ENCODE results near the gene MYO7B.

Gene MYO7B

GRCh38 chr2:127660291-127660578 is 124.8 kb downstream of the MYO7B start:
- Histone ChIP-seq H3K23ac (ENCODE audit: low read length) (no peak overlapping the region), H3K18ac (ENCODE audit: low read length) (no peak overlapping the region), H3K79me2 (ENCODE audit: control insufficient read depth, insufficient read depth, low read length) (no peaks in the 10 kb centered on the region), H3K9ac (ENCODE audit: low read length) (no peak overlapping the region), H2AK5ac (ENCODE audit: low read length) (no peak overlapping the region), H3K27ac (ENCODE audit: low read depth, low read length) (no peak overlapping the region), H4K5ac (ENCODE audit: low read length) (no peak overlapping the region), H3K56ac (ENCODE audit: low read length) (no peak overlapping the region), H3K4ac (ENCODE audit: low read depth, low read length) (no peak overlapping the region), H4K8ac (ENCODE audit: low read depth, low read length) (no peak overlapping the region), H3K4me2 (ENCODE audit: low read length) (no peak overlapping the region), H3K27me3 (ENCODE audit: insufficient read depth, low read length, poor library complexity) (peaks cover 6% of the 10 kb centered on the region), H2BK5ac (ENCODE audit: low read length) (no peak overlapping the region), H2BK15ac (replicated peaks; ENCODE audit: low read depth) (no peak overlapping the region), H3K4me3 (ENCODE audit: low read length) (no peak overlapping the region), H3K79me1 (ENCODE audit: low read length) (no peaks in the 10 kb centered on the region), H3K36me3 (ENCODE audit: control insufficient read depth, insufficient read depth, low read length) (no peaks in the 10 kb centered on the region), H2BK120ac (ENCODE audit: low read depth, low read length) (no peak overlapping the region), H3K4me1 (ENCODE audit: control insufficient read depth, low read depth, low read length) (peaks cover 2% of the 10 kb centered on the region)
- no CpG with 5 or more reads among the region's 10 CpGs for WGBS (ENCODE audit: extremely low coverage, insufficient coverage, low lambda C conversion rate)
- no peak for DNase-seq

- Histone ChIP-seq H3K79me2 (ENCODE audit: control insufficient read depth, insufficient read depth, low read length) (no peaks in the 10 kb centered on the region), H3K56ac (ENCODE audit: low read length) (no peak overlapping the region), H3K36me3 (ENCODE audit: control insufficient read depth, insufficient read depth, low read length) (no peaks in the 10 kb centered on the region), H2BK5ac (ENCODE audit: low read length) (no peak overlapping the region), H2BK15ac (replicated peaks; ENCODE audit: low read depth) (no peak overlapping the region), H2BK120ac (ENCODE audit: low read depth, low read length) (no peak overlapping the region), H3K9ac (ENCODE audit: low read length) (no peak overlapping the region), H3K4me3 (ENCODE audit: low read length) (no peak overlapping the region), H3K23ac (ENCODE audit: low read length) (no peak overlapping the region), H3K27ac (ENCODE audit: low read depth, low read length) (no peak overlapping the region), H3K4ac (ENCODE audit: low read depth, low read length) (no peak overlapping the region), H4K8ac (ENCODE audit: low read depth, low read length) (no peak overlapping the region), H3K4me1 (ENCODE audit: control insufficient read depth, low read depth, low read length) (peaks cover 2% of the 10 kb centered on the region), H2AK5ac (ENCODE audit: low read length) (no peak overlapping the region), H3K27me3 (ENCODE audit: insufficient read depth, low read length, poor library complexity) (peaks cover 6% of the 10 kb centered on the region), H3K18ac (ENCODE audit: low read length) (no peak overlapping the region), H3K79me1 (ENCODE audit: low read length) (no peaks in the 10 kb centered on the region), H3K4me2 (ENCODE audit: low read length) (no peak overlapping the region), H4K5ac (ENCODE audit: low read length) (no peak overlapping the region)
- DNase-seq = no peak
- no CpG with 5 or more reads among the region's 14 CpGs for WGBS (ENCODE audit: extremely low coverage, insufficient coverage, low lambda C conversion rate)
These were observed 125.7 kb downstream of the MYO7B start for GRCh38 chr2:127661072-127661649.

GRCh38 chr2:127661949-127662510 is 126.5 kb downstream of the MYO7B start:
- Histone ChIP-seq H3K23ac (ENCODE audit: low read length) (no peak overlapping the region), H3K36me3 (ENCODE audit: control insufficient read depth, insufficient read depth, low read length) (no peaks in the 10 kb centered on the region), H3K4ac (ENCODE audit: low read depth, low read length) (no peak overlapping the region), H3K4me1 (ENCODE audit: control insufficient read depth, low read depth, low read length) (peaks cover 2% of the 10 kb centered on the region), H2BK15ac (replicated peaks; ENCODE audit: low read depth) (no peak overlapping the region), H2AK5ac (ENCODE audit: low read length) (no peak overlapping the region), H4K8ac (ENCODE audit: low read depth, low read length) (no peak overlapping the region), H3K4me3 (ENCODE audit: low read length) (no peak overlapping the region), H3K27ac (ENCODE audit: low read depth, low read length) (no peak overlapping the region), H4K5ac (ENCODE audit: low read length) (no peak overlapping the region), H3K79me1 (ENCODE audit: low read length) (no peaks in the 10 kb centered on the region), H3K56ac (ENCODE audit: low read length) (no peak overlapping the region), H3K79me2 (ENCODE audit: control insufficient read depth, insufficient read depth, low read length) (no peaks in the 10 kb centered on the region), H2BK120ac (ENCODE audit: low read depth, low read length) (no peak overlapping the region), H3K4me2 (ENCODE audit: low read length) (no peak overlapping the region), H3K18ac (ENCODE audit: low read length) (no peak overlapping the region), H2BK5ac (ENCODE audit: low read length) (no peak overlapping the region), H3K27me3 (ENCODE audit: insufficient read depth, low read length, poor library complexity) (peaks cover 6% of the 10 kb centered on the region), H3K9ac (ENCODE audit: low read length) (no peak overlapping the region)
- no CpG with 5 or more reads among the region's 9 CpGs for WGBS (ENCODE audit: extremely low coverage, insufficient coverage, low lambda C conversion rate)
- DNase-seq = no peak

- H2BK120ac ChIP-seq (ENCODE audit: low read depth, low read length) = no peak overlapping the region
- H3K4me2 ChIP-seq (ENCODE audit: low read length) = no peak overlapping the region
- no peak overlapping the region for H3K27ac ChIP-seq (ENCODE audit: low read depth, low read length)
- H4K8ac ChIP-seq (ENCODE audit: low read depth, low read length) = no peak overlapping the region
- no peak overlapping the region for H3K9ac ChIP-seq (ENCODE audit: low read length)
- peaks cover 6% of the 10 kb centered on the region for H3K27me3 ChIP-seq (ENCODE audit: insufficient read depth, low read length, poor library complexity)
- no peak overlapping the region for H3K4me3 ChIP-seq (ENCODE audit: low read length)
- WGBS (ENCODE audit: extremely low coverage, insufficient coverage, low lambda C conversion rate) = no CpG with 5 or more reads among the region's 9 CpGs
- H2BK15ac ChIP-seq (replicated peaks; ENCODE audit: low read depth) = no peak overlapping the region
- H3K36me3 ChIP-seq (ENCODE audit: control insufficient read depth, insufficient read depth, low read length) = no peaks in the 10 kb centered on the region
- H3K79me2 ChIP-seq (ENCODE audit: control insufficient read depth, insufficient read depth, low read length) = no peaks in the 10 kb centered on the region
- no peak overlapping the region for H2AK5ac ChIP-seq (ENCODE audit: low read length)
- H3K4me1 ChIP-seq (ENCODE audit: control insufficient read depth, low read depth, low read length) = peaks cover 2% of the 10 kb centered on the region
- H3K23ac ChIP-seq (ENCODE audit: low read length) = no peak overlapping the region
- H4K5ac ChIP-seq (ENCODE audit: low read length) = no peak overlapping the region
- no peak overlapping the region for H3K4ac ChIP-seq (ENCODE audit: low read depth, low read length)
- DNase-seq = no peak
- H3K79me1 ChIP-seq (ENCODE audit: low read length) = no peaks in the 10 kb centered on the region
- H2BK5ac ChIP-seq (ENCODE audit: low read length) = no peak overlapping the region
- H3K18ac ChIP-seq (ENCODE audit: low read length) = no peak overlapping the region
- no peak overlapping the region for H3K56ac ChIP-seq (ENCODE audit: low read length)
These were observed 127.6 kb downstream of the MYO7B start for GRCh38 chr2:127662937-127663565.

- H3K23ac ChIP-seq (ENCODE audit: low read length) = no peak overlapping the region
- H3K79me1 ChIP-seq (ENCODE audit: low read length) = no peaks in the 10 kb centered on the region
- WGBS (ENCODE audit: extremely low coverage, insufficient coverage, low lambda C conversion rate) = no CpG with 5 or more reads among the region's 6 CpGs
- no peak overlapping the region for H2BK120ac ChIP-seq (ENCODE audit: low read depth, low read length)
- no peaks in the 10 kb centered on the region for H3K79me2 ChIP-seq (ENCODE audit: control insufficient read depth, insufficient read depth, low read length)
- H3K27me3 ChIP-seq (ENCODE audit: insufficient read depth, low read length, poor library complexity) = peaks cover 6% of the 10 kb centered on the region
- no peak overlapping the region for H3K18ac ChIP-seq (ENCODE audit: low read length)
- no peak overlapping the region for H2BK5ac ChIP-seq (ENCODE audit: low read length)
- H3K4me2 ChIP-seq (ENCODE audit: low read length) = no peak overlapping the region
- no peak overlapping the region for H3K4me3 ChIP-seq (ENCODE audit: low read length)
- no peak overlapping the region for H2BK15ac ChIP-seq (replicated peaks; ENCODE audit: low read depth)
- H3K4ac ChIP-seq (ENCODE audit: low read depth, low read length) = no peak overlapping the region
- no peak overlapping the region for H4K8ac ChIP-seq (ENCODE audit: low read depth, low read length)
- H3K56ac ChIP-seq (ENCODE audit: low read length) = peak overlapping the region; percentile 65
- no peak for DNase-seq
- no peak overlapping the region for H4K5ac ChIP-seq (ENCODE audit: low read length)
- H3K4me1 ChIP-seq (ENCODE audit: control insufficient read depth, low read depth, low read length) = peaks cover 2% of the 10 kb centered on the region
- no peak overlapping the region for H2AK5ac ChIP-seq (ENCODE audit: low read length)
- H3K27ac ChIP-seq (ENCODE audit: low read depth, low read length) = no peak overlapping the region
- H3K9ac ChIP-seq (ENCODE audit: low read length) = no peak overlapping the region
- H3K36me3 ChIP-seq (ENCODE audit: control insufficient read depth, insufficient read depth, low read length) = no peaks in the 10 kb centered on the region
These were observed 128.1 kb downstream of the MYO7B start for GRCh38 chr2:127663566-127664064.
